GM12878 (cell line): Measurements from ENCODE around the gene SFSWAP.

ENCODE experiments used
- EGR1 ChIP-seq, 2 experiments: IDR thresholded peaks; 1 replicate in 1 of 2; 2 replicates in 1 of 2; pipeline ENCODE4 v1.6.1; 2011 to 2012; ENCODE audit warnings: low read depth in 2 of 2, low read length in 2 of 2, borderline replicate concordance in 1 of 2, mild to moderate bottlenecking in 1 of 2, moderate library complexity in 1 of 2
- IKZF1 ChIP-seq: fragments of 450-650 bp; conservative IDR thresholded peaks from 2 replicates; pipeline ENCODE4 v1.6.1; 2017; ENCODE audit warnings: antibody characterized with exemption, mild to moderate bottlenecking
- MTA2 ChIP-seq: fragments of 450-650 bp; IDR thresholded peaks from 2 replicates; pipeline ENCODE4 v1.6.1; 2016; ENCODE audit warnings: low read depth, mild to moderate bottlenecking, moderate library complexity
- POLR2A ChIP-seq: IDR thresholded peaks from 2 replicates; pipeline ENCODE4 v1.6.1; 2011; ENCODE audit warnings: low read depth, mild to moderate bottlenecking, low read length
- POLR2AphosphoS5 ChIP-seq: IDR thresholded peaks from 2 replicates; pipeline ENCODE4 v1.6.1; 2011; ENCODE audit warnings: mild to moderate bottlenecking, low read length, inconsistent platforms
- RCOR1 ChIP-seq: conservative IDR thresholded peaks from 2 replicates; pipeline ENCODE4 v1.6.1; 2012; ENCODE audit warnings: low read depth, low read length, improper control_type of control experiment
- RELA ChIP-seq: fragments of 450-650 bp; IDR thresholded peaks from 2 replicates; pipeline ENCODE4 v1.8.0; 2014; ENCODE audit warnings: borderline replicate concordance; ENCODE audit not compliant: partially characterized antibody
- SREBF2 ChIP-seq: IDR thresholded peaks from 2 replicates; pipeline ENCODE4 v1.6.1; 2012; ENCODE audit warnings: mild to moderate bottlenecking, low read length
- YY1 ChIP-seq: IDR thresholded peaks from 2 replicates; pipeline ENCODE4 v1.6.1; 2011; ENCODE audit warnings: low read depth, mild to moderate bottlenecking, low read length
- TF ChIP-seq, protein P1 (sequence below): fragments of 450-650 bp; formaldehyde crosslinking; IDR thresholded peaks from 2 replicates; pipeline ENCODE4 v1.4.0; 2020; ENCODE audit warnings: mild to moderate bottlenecking, moderate library complexity
- TF ChIP-seq, protein P2 (sequence below), 3 experiments: IDR thresholded peaks in 2 of 3; conservative IDR thresholded peaks in 1 of 3; 2 replicates each; pipeline ENCODE4 v1.5.1; 2011; ENCODE audit warnings: low read depth in 3 of 3, low read length in 3 of 3, mild to moderate bottlenecking in 3 of 3, control low read depth in 2 of 3, moderate library complexity in 2 of 3, inconsistent platforms in 1 of 3, mixed read lengths in 1 of 3; ENCODE audit not compliant: control insufficient read depth in 2 of 3, insufficient read depth in 1 of 3; ENCODE audit errors: extremely low read depth in 1 of 3
- TF ChIP-seq, protein P3 (sequence below): IDR thresholded peaks from 2 replicates; pipeline ENCODE4 v1.6.1; 2012; ENCODE audit warnings: low read depth, low read length, improper control_type of control experiment
- TF ChIP-seq, protein P4 (sequence below): IDR thresholded peaks from 2 replicates; pipeline ENCODE4 v1.6.1; 2011; ENCODE audit warnings: low read depth, low read length, improper control_type of control experiment, borderline replicate concordance

GRCh38 chr12:131825146-131825892 lies 114.4 kb downstream of the SFSWAP start:
- TF ChIP-seq MTA2 = no peak
- TF ChIP-seq, protein P1, sequence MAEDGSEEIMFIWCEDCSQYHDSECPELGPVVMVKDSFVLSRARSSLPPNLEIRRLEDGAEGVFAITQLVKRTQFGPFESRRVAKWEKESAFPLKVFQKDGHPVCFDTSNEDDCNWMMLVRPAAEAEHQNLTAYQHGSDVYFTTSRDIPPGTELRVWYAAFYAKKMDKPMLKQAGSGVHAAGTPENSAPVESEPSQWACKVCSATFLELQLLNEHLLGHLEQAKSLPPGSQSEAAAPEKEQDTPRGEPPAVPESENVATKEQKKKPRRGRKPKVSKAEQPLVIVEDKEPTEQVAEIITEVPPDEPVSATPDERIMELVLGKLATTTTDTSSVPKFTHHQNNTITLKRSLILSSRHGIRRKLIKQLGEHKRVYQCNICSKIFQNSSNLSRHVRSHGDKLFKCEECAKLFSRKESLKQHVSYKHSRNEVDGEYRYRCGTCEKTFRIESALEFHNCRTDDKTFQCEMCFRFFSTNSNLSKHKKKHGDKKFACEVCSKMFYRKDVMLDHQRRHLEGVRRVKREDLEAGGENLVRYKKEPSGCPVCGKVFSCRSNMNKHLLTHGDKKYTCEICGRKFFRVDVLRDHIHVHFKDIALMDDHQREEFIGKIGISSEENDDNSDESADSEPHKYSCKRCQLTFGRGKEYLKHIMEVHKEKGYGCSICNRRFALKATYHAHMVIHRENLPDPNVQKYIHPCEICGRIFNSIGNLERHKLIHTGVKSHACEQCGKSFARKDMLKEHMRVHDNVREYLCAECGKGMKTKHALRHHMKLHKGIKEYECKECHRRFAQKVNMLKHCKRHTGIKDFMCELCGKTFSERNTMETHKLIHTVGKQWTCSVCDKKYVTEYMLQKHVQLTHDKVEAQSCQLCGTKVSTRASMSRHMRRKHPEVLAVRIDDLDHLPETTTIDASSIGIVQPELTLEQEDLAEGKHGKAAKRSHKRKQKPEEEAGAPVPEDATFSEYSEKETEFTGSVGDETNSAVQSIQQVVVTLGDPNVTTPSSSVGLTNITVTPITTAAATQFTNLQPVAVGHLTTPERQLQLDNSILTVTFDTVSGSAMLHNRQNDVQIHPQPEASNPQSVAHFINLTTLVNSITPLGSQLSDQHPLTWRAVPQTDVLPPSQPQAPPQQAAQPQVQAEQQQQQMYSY (CRISPR knock-in tag) = no peak
- TF ChIP-seq, protein P2, sequence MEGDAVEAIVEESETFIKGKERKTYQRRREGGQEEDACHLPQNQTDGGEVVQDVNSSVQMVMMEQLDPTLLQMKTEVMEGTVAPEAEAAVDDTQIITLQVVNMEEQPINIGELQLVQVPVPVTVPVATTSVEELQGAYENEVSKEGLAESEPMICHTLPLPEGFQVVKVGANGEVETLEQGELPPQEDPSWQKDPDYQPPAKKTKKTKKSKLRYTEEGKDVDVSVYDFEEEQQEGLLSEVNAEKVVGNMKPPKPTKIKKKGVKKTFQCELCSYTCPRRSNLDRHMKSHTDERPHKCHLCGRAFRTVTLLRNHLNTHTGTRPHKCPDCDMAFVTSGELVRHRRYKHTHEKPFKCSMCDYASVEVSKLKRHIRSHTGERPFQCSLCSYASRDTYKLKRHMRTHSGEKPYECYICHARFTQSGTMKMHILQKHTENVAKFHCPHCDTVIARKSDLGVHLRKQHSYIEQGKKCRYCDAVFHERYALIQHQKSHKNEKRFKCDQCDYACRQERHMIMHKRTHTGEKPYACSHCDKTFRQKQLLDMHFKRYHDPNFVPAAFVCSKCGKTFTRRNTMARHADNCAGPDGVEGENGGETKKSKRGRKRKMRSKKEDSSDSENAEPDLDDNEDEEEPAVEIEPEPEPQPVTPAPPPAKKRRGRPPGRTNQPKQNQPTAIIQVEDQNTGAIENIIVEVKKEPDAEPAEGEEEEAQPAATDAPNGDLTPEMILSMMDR (IDR thresholded peaks at IDR 0.05 in 2 of 3, conservative IDR thresholded peaks at IDR 0.05 in 1 of 3; ENCODE audit: control insufficient read depth in 2 of 3, extremely low read depth in 1 of 3, insufficient read depth in 1 of 3, low read depth in 3 of 3, low read length in 3 of 3) = no peak
- TF ChIP-seq YY1 = no peak
- TF ChIP-seq RELA = no peak
- no peak for TF ChIP-seq SREBF2
- TF ChIP-seq IKZF1 = no peak
- TF ChIP-seq, protein P3, sequence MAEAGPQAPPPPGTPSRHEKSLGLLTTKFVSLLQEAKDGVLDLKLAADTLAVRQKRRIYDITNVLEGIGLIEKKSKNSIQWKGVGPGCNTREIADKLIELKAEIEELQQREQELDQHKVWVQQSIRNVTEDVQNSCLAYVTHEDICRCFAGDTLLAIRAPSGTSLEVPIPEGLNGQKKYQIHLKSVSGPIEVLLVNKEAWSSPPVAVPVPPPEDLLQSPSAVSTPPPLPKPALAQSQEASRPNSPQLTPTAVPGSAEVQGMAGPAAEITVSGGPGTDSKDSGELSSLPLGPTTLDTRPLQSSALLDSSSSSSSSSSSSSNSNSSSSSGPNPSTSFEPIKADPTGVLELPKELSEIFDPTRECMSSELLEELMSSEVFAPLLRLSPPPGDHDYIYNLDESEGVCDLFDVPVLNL = no peak
- TF ChIP-seq EGR1 (IDR thresholded peaks at IDR 0.05; ENCODE audit: borderline replicate concordance in 1 of 2, low read depth in 2 of 2, low read length in 2 of 2) = no peak
- TF ChIP-seq POLR2A = no peak
- TF ChIP-seq, protein P4, sequence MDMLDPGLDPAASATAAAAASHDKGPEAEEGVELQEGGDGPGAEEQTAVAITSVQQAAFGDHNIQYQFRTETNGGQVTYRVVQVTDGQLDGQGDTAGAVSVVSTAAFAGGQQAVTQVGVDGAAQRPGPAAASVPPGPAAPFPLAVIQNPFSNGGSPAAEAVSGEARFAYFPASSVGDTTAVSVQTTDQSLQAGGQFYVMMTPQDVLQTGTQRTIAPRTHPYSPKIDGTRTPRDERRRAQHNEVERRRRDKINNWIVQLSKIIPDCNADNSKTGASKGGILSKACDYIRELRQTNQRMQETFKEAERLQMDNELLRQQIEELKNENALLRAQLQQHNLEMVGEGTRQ = no peak
- TF ChIP-seq POLR2AphosphoS5 = no peak
- TF ChIP-seq RCOR1 = no peak
